Activated CD8-positive, alpha-beta T cell treated with anti-CD3 and anti-CD28 coated beads, Interleukin-2, amount 10 ng/mL, durations not matched to agents 7 days and 5 days (primary cell): ENCODE data around the gene TBC1D16. TPM values are rescaled to one million over a fixed set of nuclear protein-coding genes. Genes with fewer than 3 reads are reported as not detected.
"Not testable (repeated sequence)": the region's sequence is repeated elsewhere in the genome, so short reads cannot be mapped to it uniquely, and the experiment has no call there.

Experiments
- ATAC-seq: fragments of 150-1000 bp; cut with Tn5 transposase; one replicate; pipeline ENCODE4 v1.10.0; 2021; ENCODE audit warnings: moderate library complexity
- CTCF ChIA-PET: fragments of 350-600 bp; sonication (Branson Sonifier 250); formaldehyde crosslinking; loops from one replicate; lab custom pipeline; 2021; ENCODE audit warnings: antibody characterized with exemption; lab: Charles Lee
- POLR2A ChIA-PET: fragments of 350-600 bp; sonication (Branson Sonifier 250); formaldehyde crosslinking; loops from one replicate; lab custom pipeline; 2021; ENCODE audit warnings: antibody characterized with exemption; lab: Charles Lee
- DNase-seq: peaks from one replicate; pipeline ENCODE4 v3.0.0-alpha.2; 2020
- H3K27ac Mint-ChIP-seq: one replicate; pipeline ENCODE4 v1.8.0; 2021; ENCODE audit warnings: mild to moderate bottlenecking, mixed read lengths
- H3K27me3 Mint-ChIP-seq: one replicate; pipeline ENCODE4 v1.8.0; 2021; ENCODE audit warnings: low read depth, mixed read lengths
- H3K36me3 Mint-ChIP-seq: one replicate; pipeline ENCODE4 v1.8.0; 2021; ENCODE audit warnings: low read depth, mixed read lengths
- H3K4me1 Mint-ChIP-seq: one replicate; pipeline ENCODE4 v1.8.0; 2021; ENCODE audit warnings: low read depth, mixed read lengths
- H3K4me3 Mint-ChIP-seq: one replicate; pipeline ENCODE4 v1.8.0; 2021; ENCODE audit warnings: mild to moderate bottlenecking, mixed read lengths
- H3K9me3 Mint-ChIP-seq: one replicate; pipeline ENCODE4 v1.8.0; 2022; ENCODE audit warnings: mixed read lengths; ENCODE audit not compliant: insufficient read depth
- total RNA-seq, 2 experiments: library from RNA; stranded (reverse); gene quantifications; one replicate each; pipeline ENCODE4 v1.2.3, GENCODE V29; 2021

TBC1D16 gene
- total RNA-seq, 2 experiments from 2014 or later = 1.3 to 2.1 TPM

- ATAC-seq (no peak), DNase-seq (no peak)
- CTCF ChIA-PET = no interaction called here
- H3K4me3 Mint-ChIP-seq = no peak overlapping the region
- no peaks in the 10 kb centered on the region for H3K9me3 Mint-ChIP-seq
- no peaks in the 10 kb centered on the region for H3K36me3 Mint-ChIP-seq
- H3K27ac Mint-ChIP-seq = no peak overlapping the region
- H3K27me3 Mint-ChIP-seq = peaks cover 8% of the 10 kb centered on the region
- POLR2A ChIA-PET = no interaction called here
- no peaks in the 10 kb centered on the region for H3K4me1 Mint-ChIP-seq
Measured at GRCh38 chr17:79904865-79905264, 130.8 kb downstream of the TBC1D16 start.

- ChIA-PET POLR2A (no interaction called here), CTCF (no interaction called here)
- ATAC-seq (no peak), DNase-seq (no peak)
- H3K27me3 Mint-ChIP-seq = peaks cover 14% of the 10 kb centered on the region
- H3K36me3 Mint-ChIP-seq = no peaks in the 10 kb centered on the region
- no peaks in the 10 kb centered on the region for H3K4me1 Mint-ChIP-seq
- H3K4me3 Mint-ChIP-seq = no peak overlapping the region
- no peak overlapping the region for H3K27ac Mint-ChIP-seq
- H3K9me3 Mint-ChIP-seq = no peaks in the 10 kb centered on the region
Measured at GRCh38 chr17:79902146-79902791, 133.4 kb downstream of the TBC1D16 start.

- H3K27ac Mint-ChIP-seq = no peak overlapping the region
- no peak overlapping the region for H3K4me3 Mint-ChIP-seq
- no peaks in the 10 kb centered on the region for H3K36me3 Mint-ChIP-seq
- H3K9me3 Mint-ChIP-seq = no peaks in the 10 kb centered on the region
- peaks cover 17% of the 10 kb centered on the region for H3K27me3 Mint-ChIP-seq
- ATAC-seq (no peak), DNase-seq (no peak)
- ChIA-PET POLR2A (interaction anchor here (0.7 kb wide), 1 partner anchor 82 kb away, joined by 4 read pairs; no protein-coding TSS in a partner anchor), CTCF (no interaction called here)
- no peaks in the 10 kb centered on the region for H3K4me1 Mint-ChIP-seq
Measured at GRCh38 chr17:79901131-79901530, 134.5 kb downstream of the TBC1D16 start.

- ATAC-seq (no peak), DNase-seq (no peak)
- no peaks in the 10 kb centered on the region for H3K36me3 Mint-ChIP-seq
- no peak overlapping the region for H3K27ac Mint-ChIP-seq
- H3K9me3 Mint-ChIP-seq = no peaks in the 10 kb centered on the region
- no peaks in the 10 kb centered on the region for H3K4me1 Mint-ChIP-seq
- no peak overlapping the region for H3K4me3 Mint-ChIP-seq
- POLR2A ChIA-PET = no interaction called here
- CTCF ChIA-PET = interaction anchor here (1.3 kb wide), 1 partner anchor 24 kb away, joined by 4 read pairs; no protein-coding TSS in a partner anchor
- H3K27me3 Mint-ChIP-seq = peaks cover 17% of the 10 kb centered on the region
Measured at GRCh38 chr17:79899584-79899983, 136.1 kb downstream of the TBC1D16 start.

GRCh38 chr17:79897243-79898063, 138.2 kb downstream of the TBC1D16 start:
- CTCF ChIA-PET = no interaction called here
- Mint-ChIP-seq H3K9me3 (no peaks in the 10 kb centered on the region), H3K36me3 (no peaks in the 10 kb centered on the region), H3K27me3 (peaks cover 17% of the 10 kb centered on the region), H3K4me3 (no peak overlapping the region), H3K4me1 (no peaks in the 10 kb centered on the region), H3K27ac (no peak overlapping the region)
- POLR2A ChIA-PET = no interaction called here
- DNase-seq (no peak), ATAC-seq (no peak)

GRCh38 chr17:79893457-79893856, 142.2 kb downstream of the TBC1D16 start:
- H3K27ac Mint-ChIP-seq, H3K4me1 Mint-ChIP-seq, H3K4me3 Mint-ChIP-seq, H3K9me3 Mint-ChIP-seq, H3K36me3 Mint-ChIP-seq, H3K27me3 Mint-ChIP-seq, POLR2A ChIA-PET, DNase-seq, ATAC-seq, CTCF ChIA-PET: not testable (repeated sequence)

- CTCF ChIA-PET = no interaction called here
- H3K27ac Mint-ChIP-seq = no peak overlapping the region
- DNase-seq = no peak
- ATAC-seq = no peak
- no peaks in the 10 kb centered on the region for H3K9me3 Mint-ChIP-seq
- H3K4me3 Mint-ChIP-seq = no peak overlapping the region
- peaks cover 7% of the 10 kb centered on the region for H3K27me3 Mint-ChIP-seq
- POLR2A ChIA-PET = no interaction called here
- no peaks in the 10 kb centered on the region for H3K4me1 Mint-ChIP-seq
- no peaks in the 10 kb centered on the region for H3K36me3 Mint-ChIP-seq
Measured at GRCh38 chr17:79892457-79893241, 143.0 kb downstream of the TBC1D16 start.

GRCh38 chr17:79891113-79891730, 144.4 kb downstream of the TBC1D16 start:
- Mint-ChIP-seq H3K27me3 (peaks cover 5% of the 10 kb centered on the region), H3K9me3 (no peaks in the 10 kb centered on the region), H3K36me3 (no peaks in the 10 kb centered on the region), H3K27ac (no peak overlapping the region), H3K4me3 (no peak overlapping the region), H3K4me1 (no peaks in the 10 kb centered on the region)
- no peak for ATAC-seq
- no peak for DNase-seq
- ChIA-PET CTCF (interaction anchor here (1.5 kb wide), 1 partner anchor 17 kb away, joined by 3 read pairs; no protein-coding TSS in a partner anchor), POLR2A (no interaction called here)

GRCh38 chr17:79890706-79891105, 145.0 kb downstream of the TBC1D16 start:
- DNase-seq (no peak), ATAC-seq (no peak)
- no peak overlapping the region for H3K4me3 Mint-ChIP-seq
- H3K9me3 Mint-ChIP-seq = no peaks in the 10 kb centered on the region
- POLR2A ChIA-PET = no interaction called here
- H3K27ac Mint-ChIP-seq = no peak overlapping the region
- H3K4me1 Mint-ChIP-seq = no peaks in the 10 kb centered on the region
- CTCF ChIA-PET = interaction anchor here (1.5 kb wide), 1 partner anchor 17 kb away, joined by 3 read pairs; no protein-coding TSS in a partner anchor
- H3K36me3 Mint-ChIP-seq = no peaks in the 10 kb centered on the region
- H3K27me3 Mint-ChIP-seq = peaks cover 7% of the 10 kb centered on the region

GRCh38 chr17:79888811-79889634, 146.6 kb downstream of the TBC1D16 start:
- ATAC-seq (no peak), DNase-seq (no peak)
- no peak overlapping the region for H3K27ac Mint-ChIP-seq
- H3K36me3 Mint-ChIP-seq = no peaks in the 10 kb centered on the region
- peaks cover 12% of the 10 kb centered on the region for H3K27me3 Mint-ChIP-seq
- no peak overlapping the region for H3K4me3 Mint-ChIP-seq
- H3K9me3 Mint-ChIP-seq = no peaks in the 10 kb centered on the region
- H3K4me1 Mint-ChIP-seq = no peaks in the 10 kb centered on the region
- POLR2A ChIA-PET = no interaction called here
- CTCF ChIA-PET = no interaction called here

GRCh38 chr17:79888009-79888540, 147.6 kb downstream of the TBC1D16 start:
- Mint-ChIP-seq H3K27me3 (peaks cover 21% of the 10 kb centered on the region), H3K9me3 (no peaks in the 10 kb centered on the region), H3K4me1 (no peaks in the 10 kb centered on the region), H3K4me3 (no peak overlapping the region), H3K36me3 (no peaks in the 10 kb centered on the region), H3K27ac (no peak overlapping the region)
- ChIA-PET CTCF (no interaction called here), POLR2A (no interaction called here)
- ATAC-seq (no peak), DNase-seq (no peak)
